ENCODE measurements around the gene KTI12. TPM values are rescaled to one million over a fixed set of nuclear protein-coding genes. Genes with fewer than 3 reads are reported as not detected.

The KTI12 gene
- polyA plus RNA-seq, 1 of the 3 experiments (the other 2 are of a cell fraction) = 13.7 TPM

DNA sequence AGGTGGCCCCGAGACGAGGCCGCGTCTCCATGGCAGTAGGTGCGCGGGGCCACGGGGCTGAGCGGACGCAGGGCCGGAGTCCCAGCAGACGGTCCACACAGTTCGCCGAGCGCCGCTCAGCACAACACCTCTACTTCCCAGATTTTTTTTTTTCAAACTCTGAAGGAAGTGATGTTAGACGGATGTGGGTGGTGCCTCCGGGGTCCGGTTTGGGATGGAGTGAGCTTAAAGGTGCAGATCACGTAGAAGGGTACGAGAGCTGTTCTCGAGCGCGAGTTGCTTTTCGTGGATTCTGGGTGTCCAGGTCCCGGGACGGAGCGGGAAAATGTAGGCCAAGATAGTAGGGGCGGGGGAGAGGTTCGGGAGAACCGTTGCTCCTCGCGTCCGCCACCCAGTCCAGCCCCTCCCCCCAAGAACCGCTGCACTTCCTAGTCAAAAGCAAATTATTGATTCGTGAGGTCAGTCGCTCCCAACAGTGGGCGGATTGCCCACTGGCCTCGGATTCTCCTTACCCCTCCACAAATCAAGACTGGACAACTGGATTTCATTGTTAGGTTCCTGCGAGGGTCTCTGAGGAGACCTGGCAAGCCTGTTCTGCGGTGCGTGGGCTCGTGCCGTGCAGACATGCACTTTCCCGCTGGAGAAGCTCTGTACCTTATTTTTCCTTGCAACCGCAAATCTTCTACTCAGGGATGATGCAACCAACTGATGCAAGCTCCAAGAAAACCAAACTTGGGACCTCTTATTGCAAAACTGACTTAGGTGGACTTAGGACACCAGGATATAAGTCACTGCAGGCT lies 21.7 kb upstream of the KTI12 start, which contains the start of gene TXNDC12 (continued):
- TF ChIP-seq, protein P1, sequence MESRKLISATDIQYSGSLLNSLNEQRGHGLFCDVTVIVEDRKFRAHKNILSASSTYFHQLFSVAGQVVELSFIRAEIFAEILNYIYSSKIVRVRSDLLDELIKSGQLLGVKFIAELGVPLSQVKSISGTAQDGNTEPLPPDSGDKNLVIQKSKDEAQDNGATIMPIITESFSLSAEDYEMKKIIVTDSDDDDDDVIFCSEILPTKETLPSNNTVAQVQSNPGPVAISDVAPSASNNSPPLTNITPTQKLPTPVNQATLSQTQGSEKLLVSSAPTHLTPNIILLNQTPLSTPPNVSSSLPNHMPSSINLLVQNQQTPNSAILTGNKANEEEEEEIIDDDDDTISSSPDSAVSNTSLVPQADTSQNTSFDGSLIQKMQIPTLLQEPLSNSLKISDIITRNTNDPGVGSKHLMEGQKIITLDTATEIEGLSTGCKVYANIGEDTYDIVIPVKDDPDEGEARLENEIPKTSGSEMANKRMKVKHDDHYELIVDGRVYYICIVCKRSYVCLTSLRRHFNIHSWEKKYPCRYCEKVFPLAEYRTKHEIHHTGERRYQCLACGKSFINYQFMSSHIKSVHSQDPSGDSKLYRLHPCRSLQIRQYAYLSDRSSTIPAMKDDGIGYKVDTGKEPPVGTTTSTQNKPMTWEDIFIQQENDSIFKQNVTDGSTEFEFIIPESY (IDR thresholded peaks at IDR 0.05; ENCODE audit: borderline replicate concordance, low read depth) = peak; percentile 36; the same call in 1 of the 2 replicates
- TF ChIP-seq TCF12 (IDR thresholded peaks at IDR 0.05) = peak; percentile 40; the same call in 1 of the 2 replicates

DNA sequence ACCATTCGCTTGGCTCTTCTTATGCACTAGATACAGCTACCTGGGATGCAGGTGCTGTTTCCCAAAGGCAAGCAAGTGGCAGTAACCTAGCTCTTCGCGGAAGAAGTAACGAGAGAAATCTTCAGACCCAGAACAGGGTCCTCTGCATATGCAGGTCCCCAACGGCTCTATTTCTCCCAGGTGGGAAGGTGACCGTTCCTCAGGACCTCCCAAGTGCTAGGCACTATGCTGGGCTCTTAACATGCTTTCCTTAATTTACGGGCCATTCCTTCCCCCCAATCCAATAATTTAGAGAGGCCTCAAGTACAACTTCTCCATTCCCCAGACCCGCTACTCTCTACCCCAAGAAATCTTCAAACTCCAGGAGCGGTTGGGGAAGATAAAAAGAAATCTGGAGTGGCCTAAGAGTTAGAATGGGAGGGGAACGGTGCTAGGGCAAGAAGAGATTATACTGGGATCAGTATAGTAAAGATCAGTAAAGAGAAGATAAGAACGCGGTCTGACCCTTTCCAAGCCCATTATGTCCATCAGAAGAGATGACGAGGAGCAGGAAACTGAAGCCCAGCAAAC lies 21.0 kb upstream of the KTI12 start:
- TF ChIP-seq, protein P2, sequence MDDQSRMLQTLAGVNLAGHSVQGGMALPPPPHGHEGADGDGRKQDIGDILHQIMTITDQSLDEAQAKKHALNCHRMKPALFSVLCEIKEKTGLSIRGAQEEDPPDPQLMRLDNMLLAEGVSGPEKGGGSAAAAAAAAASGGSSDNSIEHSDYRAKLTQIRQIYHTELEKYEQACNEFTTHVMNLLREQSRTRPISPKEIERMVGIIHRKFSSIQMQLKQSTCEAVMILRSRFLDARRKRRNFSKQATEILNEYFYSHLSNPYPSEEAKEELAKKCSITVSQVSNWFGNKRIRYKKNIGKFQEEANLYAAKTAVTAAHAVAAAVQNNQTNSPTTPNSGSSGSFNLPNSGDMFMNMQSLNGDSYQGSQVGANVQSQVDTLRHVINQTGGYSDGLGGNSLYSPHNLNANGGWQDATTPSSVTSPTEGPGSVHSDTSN (IDR thresholded peaks at IDR 0.05) = 0 out of 2 replicates have a peak, but pooled peaks have one; percentile 0
- TF ChIP-seq, protein P3, sequence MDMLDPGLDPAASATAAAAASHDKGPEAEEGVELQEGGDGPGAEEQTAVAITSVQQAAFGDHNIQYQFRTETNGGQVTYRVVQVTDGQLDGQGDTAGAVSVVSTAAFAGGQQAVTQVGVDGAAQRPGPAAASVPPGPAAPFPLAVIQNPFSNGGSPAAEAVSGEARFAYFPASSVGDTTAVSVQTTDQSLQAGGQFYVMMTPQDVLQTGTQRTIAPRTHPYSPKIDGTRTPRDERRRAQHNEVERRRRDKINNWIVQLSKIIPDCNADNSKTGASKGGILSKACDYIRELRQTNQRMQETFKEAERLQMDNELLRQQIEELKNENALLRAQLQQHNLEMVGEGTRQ (IDR thresholded peaks at IDR 0.05; ENCODE audit: borderline replicate concordance, low read depth, low read length) = no peak
- no peak for TF ChIP-seq GATA2 (CRISPR knock-in tag; IDR thresholded peaks at IDR 0.05)
- no peak for TF ChIP-seq TCF12 (IDR thresholded peaks at IDR 0.05)
- TF ChIP-seq RFX5 (IDR thresholded peaks at IDR 0.05; ENCODE audit: low read length) = no peak
- DNase-seq = no peak
- H3K79me2 ChIP-seq (ENCODE audit: insufficient read depth) = peaks cover 84% of the 10 kb centered on the region
- no peaks in the 10 kb centered on the region for H3K9me3 ChIP-seq
- peaks cover 13 to 19% of the 10 kb centered on the region in 2 experiments for H3K4me1 ChIP-seq (ENCODE audit: control insufficient read depth in 1 of 2, insufficient read depth in 2 of 2, low read depth in 1 of 2, low read length in 1 of 2)
- WGBS (ENCODE audit: low lambda C conversion rate) = 4% methylated on average over 13 of the region's 13 CpGs
- peaks cover 17 to 29% of the 10 kb centered on the region in 2 experiments for H3K36me3 ChIP-seq (replicated peaks in 1 of 2; ENCODE audit: control insufficient read depth in 1 of 2, insufficient read depth in 2 of 2, low read length in 1 of 2)
- H3K9ac ChIP-seq = peak overlapping the region; percentile 87
- H3K4me2 ChIP-seq = peak overlapping the region; percentile 92
- H3K9me2 ChIP-seq = no peaks in the 10 kb centered on the region
- ChIA-PET POLR2A (interaction anchor here (0.7 to 1.4 kb wide), 8 partner anchors 18 to 311 kb away, joined by 3 to 15 read pairs (median 4); partner anchors contain the start of genes CC2D1B and KTI12), CTCF (interaction anchor here (1.0 to 2.4 kb wide), 2 partner anchors 17 kb away, joined by 3 to 9 read pairs; no protein-coding TSS in a partner anchor)
- H3K4me3 ChIP-seq (ENCODE audit: low read depth in 2 of 2, low read length in 1 of 2) = peak overlapping the region; percentile 91 to 98
- peak overlapping the region; percentile 87 to 98 for H3K27ac ChIP-seq (ENCODE audit: low read depth in 2 of 2, low read length in 1 of 2)
- H3K27me3 ChIP-seq (ENCODE audit: insufficient read depth) = no peaks in the 10 kb centered on the region
- H2AFZ ChIP-seq (ENCODE audit: low read depth) = peak overlapping the region; percentile 83
- peaks cover 13% of the 10 kb centered on the region for H3F3A ChIP-seq (replicated peaks; ENCODE audit: insufficient read depth)
- peaks cover 6% of the 10 kb centered on the region; the same call in 1 of the 2 replicates for H4K20me1 ChIP-seq (ENCODE audit: insufficient read depth)

DNA sequence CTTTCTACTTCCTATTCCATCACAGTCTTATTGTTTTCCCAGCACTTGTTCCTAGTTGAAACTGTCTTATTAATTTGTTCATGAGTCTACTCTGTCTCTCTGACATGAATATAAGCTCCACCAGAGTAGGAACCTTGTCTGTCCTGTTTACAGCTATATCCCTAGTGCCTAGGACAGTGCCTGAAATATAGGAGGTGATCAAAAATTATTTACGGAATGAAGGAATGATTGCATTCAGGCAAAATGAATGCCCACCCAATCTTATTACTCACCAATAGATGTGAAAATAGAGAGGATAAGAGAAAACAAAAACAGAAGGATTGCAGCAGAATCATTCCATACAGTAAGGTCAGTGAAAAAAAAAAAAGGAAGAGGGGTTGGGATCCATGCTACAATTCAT lies 20.3 kb upstream of the KTI12 start:
- H3F3A ChIP-seq (replicated peaks; ENCODE audit: insufficient read depth) = peaks cover 7% of the 10 kb centered on the region
- peaks cover 83% of the 10 kb centered on the region for H3K79me2 ChIP-seq (ENCODE audit: insufficient read depth)
- H3K4me1 ChIP-seq (ENCODE audit: control insufficient read depth in 1 of 2, insufficient read depth in 2 of 2, low read depth in 1 of 2, low read length in 1 of 2) = peaks cover 11 to 13% of the 10 kb centered on the region in 2 experiments
- peaks cover 13 to 26% of the 10 kb centered on the region in 2 experiments for H3K36me3 ChIP-seq (replicated peaks in 1 of 2; ENCODE audit: control insufficient read depth in 1 of 2, insufficient read depth in 2 of 2, low read length in 1 of 2)
- H3K9me2 ChIP-seq = no peaks in the 10 kb centered on the region
- H3K9me3 ChIP-seq = no peaks in the 10 kb centered on the region
- H3K27ac ChIP-seq (ENCODE audit: low read depth in 2 of 2, low read length in 1 of 2) = no peak overlapping the region
- no peaks in the 10 kb centered on the region for H3K27me3 ChIP-seq (ENCODE audit: insufficient read depth)
- POLR2A ChIA-PET = no interaction called here
- 94% methylated on average over 1 of the region's 1 CpG for WGBS (ENCODE audit: low lambda C conversion rate)
- CTCF ChIA-PET = interaction anchor here (0.6 to 1.0 kb wide), 2 partner anchors 16 to 24 kb away, joined by 3 read pairs; no protein-coding TSS in a partner anchor
- H4K20me1 ChIP-seq (ENCODE audit: insufficient read depth) = peaks cover under 1% of the 10 kb centered on the region; the same call in 1 of the 2 replicates
- peak overlapping the region; percentile 87 for H3K9ac ChIP-seq
- peak overlapping the region; percentile 92 for H3K4me2 ChIP-seq
- no peak for DNase-seq
- H2AFZ ChIP-seq (ENCODE audit: low read depth) = no peak overlapping the region
- peak overlapping the region; percentile 91 to 98 for H3K4me3 ChIP-seq (ENCODE audit: low read depth in 2 of 2, low read length in 1 of 2)
- TF ChIP-seq MXI1 (IDR thresholded peaks at IDR 0.05; ENCODE audit: low read depth, low read length) (no peak), JUND (IDR thresholded peaks at IDR 0.05) (no peak), RAD21 (IDR thresholded peaks at IDR 0.05; ENCODE audit: low read length) (no peak), POLR2AphosphoS5 (IDR thresholded peaks at IDR 0.05; ENCODE audit: low read depth, low read length) (no peak), GABPA (IDR thresholded peaks at IDR 0.05; ENCODE audit: low read depth) (no peak), FOXJ3 (CRISPR knock-in tag; IDR thresholded peaks at IDR 0.05) (no peak), CHD2 (IDR thresholded peaks at IDR 0.05; ENCODE audit: low read length, partially characterized antibody) (no peak), RFX5 (IDR thresholded peaks at IDR 0.05; ENCODE audit: low read length) (no peak), EZH2phosphoT487 (IDR thresholded peaks at IDR 0.05; ENCODE audit: borderline replicate concordance, low read depth) (no peak)
- TF ChIP-seq, protein P3 (IDR thresholded peaks at IDR 0.05; ENCODE audit: borderline replicate concordance, low read depth, low read length) = no peak
- TF ChIP-seq, protein P4, sequence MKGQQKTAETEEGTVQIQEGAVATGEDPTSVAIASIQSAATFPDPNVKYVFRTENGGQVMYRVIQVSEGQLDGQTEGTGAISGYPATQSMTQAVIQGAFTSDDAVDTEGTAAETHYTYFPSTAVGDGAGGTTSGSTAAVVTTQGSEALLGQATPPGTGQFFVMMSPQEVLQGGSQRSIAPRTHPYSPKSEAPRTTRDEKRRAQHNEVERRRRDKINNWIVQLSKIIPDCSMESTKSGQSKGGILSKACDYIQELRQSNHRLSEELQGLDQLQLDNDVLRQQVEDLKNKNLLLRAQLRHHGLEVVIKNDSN (IDR thresholded peaks at IDR 0.05; ENCODE audit: borderline replicate concordance, low read depth) = no peak
- TF ChIP-seq, protein P2 (IDR thresholded peaks at IDR 0.05) = no peak

All from SK-N-SH (cell line).